CD4-positive, alpha-beta T cell treated with Interleukin-15 for 1 hour (primary cell): Measurements from ENCODE around the gene STX16.
A peak's percentile ranks its signal among the peaks of the same experiment; 100 is the strongest.

ENCODE experiments used
- DNase-seq: peaks from one replicate; pipeline ENCODE4 v3.0.0-alpha.2; 2020

Gene STX16

DNA sequence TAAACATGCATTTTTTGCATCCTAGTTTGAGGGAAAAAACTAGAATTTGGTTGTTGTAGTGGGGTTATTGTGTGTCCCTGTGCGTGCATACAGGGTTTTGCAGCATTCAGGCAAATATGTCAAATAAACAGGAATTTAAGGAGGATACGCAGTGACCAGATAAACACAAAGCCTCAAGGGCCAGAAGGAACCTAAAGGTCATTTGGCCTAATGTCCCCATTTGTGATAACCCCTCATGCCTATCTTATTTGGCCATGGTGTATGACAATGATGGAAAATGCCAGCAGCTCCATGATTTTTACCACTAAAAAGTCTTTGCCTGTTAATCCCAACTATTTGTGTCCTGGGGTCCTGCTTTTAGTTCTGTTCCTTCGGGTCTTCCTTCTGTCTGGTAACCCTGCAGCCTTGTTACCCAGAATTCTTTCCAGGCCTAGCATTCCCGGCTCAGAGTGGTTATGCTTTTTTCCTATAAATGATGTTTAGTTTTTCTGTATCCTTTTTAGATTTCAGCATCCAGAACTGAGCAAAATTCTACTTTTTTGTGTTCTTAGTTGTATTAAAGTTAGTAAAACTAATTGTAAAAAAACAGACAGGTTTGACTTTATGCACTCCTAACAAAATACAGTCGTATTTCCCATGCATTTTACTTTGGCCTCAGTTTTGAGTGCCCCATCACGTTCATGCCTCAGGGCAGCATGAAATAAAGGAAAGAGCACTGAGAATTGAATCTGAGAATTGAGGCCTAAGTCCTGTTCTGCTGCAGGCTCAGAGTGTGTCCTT is 4.4 kb downstream of the STX16 start:
- no peak for DNase-seq

DNA sequence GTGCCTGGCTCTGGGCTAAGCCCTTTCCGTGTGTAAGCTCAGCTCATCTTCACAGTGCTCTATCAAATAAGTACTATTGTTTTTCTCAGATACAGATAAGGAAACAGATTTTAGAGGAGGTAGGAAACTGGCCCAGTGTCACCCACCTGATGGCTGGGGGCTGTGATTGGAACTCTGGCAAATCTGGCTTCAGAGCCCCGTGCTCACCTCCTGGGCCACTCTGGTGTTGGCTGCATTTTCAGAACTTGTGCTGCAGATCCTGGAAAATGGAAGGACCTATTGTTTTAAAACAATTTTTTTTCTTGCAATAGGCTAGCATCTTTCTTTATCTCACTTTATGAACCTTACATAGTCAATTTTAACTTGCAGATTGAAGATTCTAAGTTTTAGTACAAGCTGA is 5.7 kb downstream of the STX16 start:
- DNase-seq: no peak

DNA sequence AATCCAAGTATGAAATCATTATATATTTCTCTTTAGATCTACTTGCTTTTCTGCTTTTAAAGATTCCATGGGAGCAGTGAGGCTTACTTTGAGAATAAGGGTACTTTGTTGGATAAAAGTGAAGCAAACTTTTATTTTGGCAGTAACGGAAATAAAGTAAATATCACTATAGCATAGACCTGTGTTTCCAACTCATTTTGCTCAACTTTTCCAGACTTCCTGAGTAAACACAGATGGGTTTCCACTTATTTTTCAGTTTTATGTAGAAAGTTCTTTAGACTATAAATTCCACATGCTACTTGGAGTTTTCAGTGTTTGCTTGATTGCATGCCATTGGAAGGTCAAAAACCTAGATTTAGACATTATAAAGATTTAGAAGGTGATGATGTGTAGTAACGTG is 6.2 kb downstream of the STX16 start:
- DNase-seq: no peak

GRCh38 chr20:58657986-58658385 is 6.9 kb downstream of the STX16 start:
- no peak for DNase-seq

- DNase-seq: no peak
These were observed 7.7 kb downstream of the STX16 start for GRCh38 chr20:58658760-58659159.

DNA sequence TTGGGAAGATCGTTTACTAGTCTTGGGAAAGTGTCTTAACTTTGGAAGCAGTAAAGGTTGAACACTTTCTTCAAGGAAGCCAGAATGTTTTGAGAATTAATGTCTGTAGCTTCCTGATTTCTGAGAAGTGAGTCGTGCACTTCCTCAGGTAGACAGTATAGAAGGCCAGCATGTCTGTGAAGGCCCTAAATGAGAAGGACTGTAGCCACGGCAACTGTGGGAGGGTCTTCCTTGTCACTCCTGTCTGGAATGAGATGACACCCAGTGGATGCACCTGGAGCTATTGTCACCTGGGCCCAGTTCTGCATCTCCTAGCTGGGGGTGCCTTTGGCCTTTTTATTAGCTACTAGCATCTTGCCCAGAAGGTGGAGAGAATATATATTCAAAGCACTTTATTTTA is 8.8 kb downstream of the STX16 start:
- peak; percentile 56 for DNase-seq

- peak; percentile 54 for DNase-seq
These were observed 9.9 kb downstream of the STX16 start for GRCh38 chr20:58660855-58661597.

DNA sequence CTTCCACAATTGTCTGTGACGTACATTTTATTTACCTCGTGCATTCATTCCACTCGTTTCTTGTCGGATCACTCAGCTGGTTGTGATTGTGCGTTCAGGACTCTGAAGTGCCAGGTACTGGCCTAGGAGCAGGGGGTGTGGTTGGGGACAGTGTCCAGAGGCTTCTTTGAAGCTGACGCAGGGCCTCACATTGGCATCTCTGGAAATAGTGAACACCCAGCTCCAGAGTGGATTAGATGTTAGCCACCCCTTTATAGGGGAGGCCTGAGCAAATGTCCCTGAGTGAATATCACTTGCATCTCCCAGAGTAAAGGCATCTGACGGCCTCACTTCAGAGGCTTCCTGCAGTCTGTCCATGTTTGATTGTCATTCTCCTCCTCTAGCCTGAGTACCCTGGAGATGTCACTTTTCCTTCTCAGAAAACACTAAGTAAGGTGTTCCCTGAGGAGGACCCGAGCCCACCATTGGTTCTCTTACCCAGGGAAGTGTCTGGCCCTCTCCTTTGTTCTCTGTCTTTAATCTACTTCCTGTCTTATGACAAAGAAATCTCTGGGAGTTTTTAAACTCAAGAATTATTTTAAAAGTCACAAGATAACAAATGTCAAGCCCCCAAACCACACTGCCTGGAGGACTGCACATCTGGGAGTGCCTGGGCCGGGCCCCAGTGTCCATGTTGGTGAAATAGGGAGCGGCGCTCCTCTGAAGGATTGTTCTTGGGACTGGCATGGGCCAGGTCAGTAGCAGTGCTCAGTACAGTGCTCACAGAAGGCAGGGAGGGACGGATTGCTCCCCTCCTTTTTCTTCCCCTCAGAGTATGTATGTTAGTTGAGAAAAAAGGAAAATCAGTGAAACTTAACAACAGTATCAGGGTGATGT is 10.8 kb downstream of the STX16 start:
- DNase-seq: no peak

DNA sequence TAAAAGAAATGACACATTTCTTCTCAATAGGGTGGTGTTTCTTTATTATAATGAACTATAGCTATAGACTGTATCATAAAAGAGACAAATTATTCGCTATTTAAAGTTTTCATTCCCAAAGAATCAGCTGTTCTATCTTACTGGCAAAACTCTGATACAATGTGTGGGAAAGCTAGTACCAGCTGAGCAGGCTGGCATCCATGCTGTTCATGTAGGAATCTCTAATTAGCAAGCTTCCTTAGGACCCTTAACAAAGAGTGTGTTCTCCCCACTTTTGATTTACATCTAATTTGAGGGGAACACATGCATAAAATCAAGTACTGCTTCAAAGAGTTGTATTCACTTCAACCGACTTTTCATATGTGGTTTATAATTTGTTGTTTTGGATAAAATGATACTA is 13.2 kb downstream of the STX16 start:
- no peak for DNase-seq

- DNase-seq: no peak
These were observed 13.8 kb downstream of the STX16 start for GRCh38 chr20:58664883-58665282.

- DNase-seq: no peak
These were observed 14.5 kb downstream of the STX16 start for GRCh38 chr20:58665606-58666005.

- no peak for DNase-seq
These were observed 15.6 kb downstream of the STX16 start for GRCh38 chr20:58666702-58667101.

DNA sequence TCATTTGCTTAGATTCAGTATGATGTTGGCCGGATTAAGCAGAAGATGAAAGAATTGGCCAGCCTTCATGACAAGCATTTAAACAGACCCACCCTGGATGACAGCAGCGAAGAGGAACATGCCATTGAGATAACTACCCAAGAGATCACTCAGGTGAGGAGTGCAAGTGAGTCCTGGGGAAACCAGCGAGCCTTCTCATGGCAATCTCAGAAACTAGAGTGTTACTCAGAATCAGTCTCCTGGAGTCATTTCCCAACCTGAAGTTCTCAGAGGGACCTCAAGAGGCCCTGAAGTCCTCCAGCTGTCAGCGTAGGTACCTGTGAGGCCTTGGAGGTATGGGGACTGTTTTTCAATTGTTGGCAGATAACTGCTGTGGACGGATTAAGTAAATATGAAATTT is 16.9 kb downstream of the STX16 start:
- no peak for DNase-seq

- no peak for DNase-seq
These were observed 17.8 kb downstream of the STX16 start for GRCh38 chr20:58668901-58669286.

GRCh38 chr20:58669287-58670006 is 18.4 kb downstream of the STX16 start:
- DNase-seq: no peak

DNA sequence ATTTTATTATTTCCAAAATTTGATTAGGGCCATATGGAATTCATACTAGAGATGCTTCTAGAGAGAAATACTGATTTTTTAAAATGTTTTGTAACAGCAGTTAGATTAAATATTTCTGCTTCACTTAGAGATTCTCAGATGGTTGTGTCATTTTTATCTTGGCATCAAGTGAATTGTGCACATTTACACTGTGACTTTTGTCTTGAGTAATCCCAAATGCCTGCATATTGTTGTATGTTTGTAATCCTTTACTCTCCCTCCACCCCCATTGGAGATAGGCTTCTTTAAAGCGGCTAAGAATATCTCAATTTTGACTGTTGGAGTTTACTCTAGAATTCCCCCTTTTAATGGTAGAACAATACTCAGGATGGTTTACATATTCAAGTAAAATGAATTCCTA is 19.0 kb downstream of the STX16 start:
- no peak for DNase-seq

DNA sequence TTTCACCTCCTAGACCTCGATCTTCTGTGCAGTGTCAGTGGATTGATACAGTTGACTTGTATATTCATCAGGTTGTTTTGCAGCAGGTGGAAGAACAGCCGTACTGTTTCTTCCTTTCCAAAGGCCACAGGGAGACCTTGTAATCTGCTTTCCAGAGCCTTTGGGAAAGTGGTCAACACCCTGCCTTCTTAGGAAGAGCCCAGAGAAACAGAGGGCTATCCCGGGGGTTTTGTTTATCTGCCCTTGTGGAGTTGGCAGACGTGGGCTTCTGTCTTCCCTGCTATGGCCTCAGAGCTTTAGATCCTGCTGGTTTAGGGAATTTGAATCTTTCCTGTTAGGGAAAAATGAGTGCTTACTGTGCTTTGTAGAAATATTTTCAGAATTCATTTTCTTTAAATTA is 19.6 kb downstream of the STX16 start:
- DNase-seq: no peak

GRCh38 chr20:58673119-58673518 is 22.0 kb downstream of the STX16 start:
- DNase-seq: no peak

- DNase-seq: no peak
These were observed 24.1 kb downstream of the STX16 start for GRCh38 chr20:58675146-58675584.

GRCh38 chr20:58675641-58676040 is 24.6 kb downstream of the STX16 start:
- DNase-seq: no peak

DNA sequence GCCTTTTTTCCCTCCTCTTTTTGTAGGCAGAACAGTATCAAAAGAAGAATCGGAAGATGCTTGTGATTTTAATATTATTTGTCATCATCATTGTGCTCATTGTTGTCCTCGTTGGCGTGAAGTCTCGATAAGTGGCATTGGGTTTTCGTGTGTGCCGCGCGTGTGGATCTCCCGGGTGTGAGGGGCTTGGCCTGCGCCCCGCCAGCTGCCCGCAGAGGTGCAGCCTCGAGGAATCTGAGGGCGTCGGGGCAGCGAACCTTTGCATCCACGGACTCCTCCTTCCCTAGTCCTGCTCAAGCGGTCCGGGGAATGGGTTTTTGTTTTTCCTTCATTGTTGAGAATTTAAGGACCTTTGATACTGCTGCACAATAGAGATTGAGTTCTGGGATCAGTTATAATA is 25.1 kb downstream of the STX16 start:
- DNase-seq: no peak

- DNase-seq: no peak
These were observed 26.1 kb downstream of the STX16 start for GRCh38 chr20:58677079-58677604.

DNA sequence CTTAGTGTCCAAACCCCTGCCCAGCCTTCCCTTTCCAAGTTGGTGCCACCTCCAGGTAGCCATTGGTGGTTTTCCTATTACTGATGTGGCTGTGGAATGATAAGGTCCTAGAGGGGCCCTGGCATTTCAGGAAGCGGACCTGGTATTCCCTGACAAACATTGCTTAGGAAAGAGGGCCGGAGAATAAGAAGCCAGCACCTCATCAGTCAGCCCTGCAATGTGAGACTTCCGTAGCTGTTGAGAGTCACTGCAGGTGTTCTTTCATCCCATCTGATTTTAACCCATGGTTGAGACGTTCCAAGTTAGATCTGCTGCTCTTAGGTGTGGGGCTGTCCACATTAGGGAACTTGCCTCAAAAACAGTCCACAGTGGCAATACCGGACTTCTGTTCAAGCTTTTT is 26.7 kb downstream of the STX16 start:
- DNase-seq: no peak
